Subcutaneous adipose tissue (tissue), 4 donors: Measurements from ENCODE around the gene HAS3. TPM values are rescaled to one million over a fixed set of nuclear protein-coding genes. Genes with fewer than 3 reads are reported as not detected.

Experiments
- CTCF ChIP-seq: fragments of 450-650 bp; IDR thresholded peaks from one replicate; pipeline ENCODE4 v1.5.1; 2016; ENCODE audit warnings: low read depth, mild to moderate bottlenecking, control low read depth, antibody characterized with exemption, moderate library complexity
- total RNA-seq, 4 donors: library from RNA; depleted of rRNA; stranded (reverse); fragments of >200 nt; gene quantifications; one replicate each; pipeline ENCODE4 v1.1.0, GENCODE V29; 2016

HAS3 gene
- total RNA-seq, 4 donors from 2014 or later = 0.34 to 1.6 (median 1.0) TPM

- TF ChIP-seq CTCF = no peak
Observed at GRCh38 chr16:69083306-69083941, 22.0 kb upstream of the HAS3 start.

GRCh38 chr16:69084289-69084688 is 21.2 kb upstream of the HAS3 start:
- no peak for TF ChIP-seq CTCF

DNA sequence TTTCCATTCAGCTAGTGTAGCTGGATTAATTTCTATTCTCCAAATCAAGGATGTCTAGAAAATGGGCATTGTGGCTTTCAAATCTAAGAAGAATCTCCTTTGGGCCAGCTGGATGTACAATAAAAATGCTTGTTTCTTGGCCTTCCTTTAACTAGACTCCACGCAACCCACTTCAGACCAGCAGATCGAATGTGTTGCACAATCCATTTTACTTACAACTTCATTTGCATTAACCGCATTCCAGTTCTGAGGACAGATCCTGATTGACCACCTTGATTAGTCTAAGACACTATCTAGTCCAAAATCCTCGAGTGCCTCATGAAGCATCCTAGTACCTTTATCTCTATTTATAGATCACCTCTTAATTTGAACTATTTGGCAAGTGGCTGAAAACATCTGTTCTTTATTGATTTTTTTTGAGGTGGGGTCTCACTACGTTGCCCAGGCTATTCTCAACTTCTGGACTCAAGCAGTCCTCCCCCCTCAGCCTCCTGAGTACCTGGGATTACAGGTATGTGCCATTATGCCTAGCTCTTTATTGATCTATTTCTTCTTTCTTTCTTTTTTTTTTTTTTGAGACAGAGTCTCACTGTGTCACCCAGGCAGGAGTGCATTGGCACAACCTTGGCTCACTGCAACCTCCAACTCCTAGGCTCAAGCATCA is 20.3 kb upstream of the HAS3 start:
- TF ChIP-seq CTCF = no peak

DNA sequence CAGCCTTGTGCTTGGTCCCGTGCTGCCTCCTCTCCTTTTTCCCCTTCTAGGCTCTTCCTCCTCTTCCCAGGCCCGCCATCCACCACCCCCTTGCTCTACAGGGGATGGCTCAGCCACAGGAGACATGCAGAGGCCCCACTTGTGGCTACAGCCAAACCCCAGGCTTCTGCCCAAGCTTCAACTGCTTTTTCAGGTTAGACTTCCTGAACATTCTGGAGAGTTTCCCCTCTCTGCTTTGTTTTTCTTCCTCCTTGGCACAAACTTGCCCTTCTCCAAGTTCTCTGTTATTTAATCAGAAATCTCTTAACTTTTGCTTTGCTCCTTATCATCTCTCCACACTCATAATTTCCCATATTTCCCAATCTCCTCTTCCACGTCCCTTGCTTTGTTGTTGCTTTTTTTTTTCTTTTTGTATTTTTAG is 18.3 kb upstream of the HAS3 start:
- TF ChIP-seq CTCF = no peak

GRCh38 chr16:69088684-69089083 is 16.8 kb upstream of the HAS3 start:
- TF ChIP-seq CTCF = no peak

DNA sequence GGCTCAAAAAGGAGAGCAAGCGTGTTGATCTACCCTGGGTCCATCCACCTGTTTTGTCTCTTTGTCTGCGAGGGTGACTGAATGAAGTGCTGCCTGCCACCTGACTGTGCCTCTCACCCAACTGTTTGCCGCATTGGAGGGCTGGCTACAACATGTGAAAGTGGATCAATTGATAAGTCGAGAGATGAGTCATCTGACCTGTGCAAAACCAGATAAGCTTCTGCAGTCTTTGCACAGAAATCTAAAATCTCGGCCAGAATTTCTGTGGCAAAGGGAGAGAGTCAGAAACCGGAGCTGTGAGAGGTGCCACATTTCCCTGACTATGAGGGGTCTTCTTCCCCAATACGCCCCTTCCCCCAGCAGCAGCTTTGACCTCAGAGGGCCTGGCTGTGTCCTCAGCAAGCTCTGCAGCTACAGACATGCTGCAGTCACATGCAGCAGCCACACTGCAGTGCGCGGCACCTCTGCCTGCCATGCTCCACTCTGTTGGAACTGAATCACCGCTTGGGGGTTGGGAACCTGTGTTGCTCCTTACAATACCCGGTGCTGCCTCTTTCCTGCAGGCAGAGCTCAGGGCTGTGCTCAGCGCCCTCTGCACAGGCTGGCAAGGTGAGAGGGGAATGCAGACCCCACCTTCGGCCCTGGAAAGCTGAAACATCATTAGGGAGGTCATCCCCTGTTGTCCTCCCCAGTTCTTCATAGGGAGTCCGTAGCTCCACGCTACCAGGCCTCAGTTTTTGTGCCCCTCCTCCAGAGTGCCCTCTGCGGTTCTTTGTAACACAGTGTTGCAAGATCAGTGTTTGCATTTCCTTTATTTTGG is 16.2 kb upstream of the HAS3 start:
- no peak for TF ChIP-seq CTCF

DNA sequence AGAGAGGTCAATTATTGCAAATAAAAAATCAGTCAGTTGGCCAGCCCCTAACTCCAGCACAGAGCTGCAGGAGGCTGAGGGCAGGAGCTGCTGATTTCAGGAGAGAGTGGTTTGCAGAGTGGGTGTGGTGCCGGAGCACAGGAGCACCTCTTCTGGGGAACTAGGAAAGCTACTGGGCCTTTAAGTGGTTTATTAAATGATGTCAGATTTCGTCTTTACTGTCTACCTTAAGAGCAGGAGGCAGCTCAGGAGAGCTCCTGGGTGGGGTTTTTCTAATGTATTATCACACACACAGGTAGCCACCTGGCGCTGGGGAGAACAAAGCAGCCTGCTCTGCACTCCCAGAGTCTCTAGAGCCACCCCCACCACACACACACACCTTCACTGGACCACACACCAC is 11.5 kb upstream of the HAS3 start:
- no peak for TF ChIP-seq CTCF
